ENCODE measurements around the gene NCF2. TPM values are rescaled to one million over a fixed set of nuclear protein-coding genes. Genes with fewer than 3 reads are reported as not detected.

Gene NCF2
- total RNA-seq, 1 experiment from 2014 or later: 0.10 TPM

DNA sequence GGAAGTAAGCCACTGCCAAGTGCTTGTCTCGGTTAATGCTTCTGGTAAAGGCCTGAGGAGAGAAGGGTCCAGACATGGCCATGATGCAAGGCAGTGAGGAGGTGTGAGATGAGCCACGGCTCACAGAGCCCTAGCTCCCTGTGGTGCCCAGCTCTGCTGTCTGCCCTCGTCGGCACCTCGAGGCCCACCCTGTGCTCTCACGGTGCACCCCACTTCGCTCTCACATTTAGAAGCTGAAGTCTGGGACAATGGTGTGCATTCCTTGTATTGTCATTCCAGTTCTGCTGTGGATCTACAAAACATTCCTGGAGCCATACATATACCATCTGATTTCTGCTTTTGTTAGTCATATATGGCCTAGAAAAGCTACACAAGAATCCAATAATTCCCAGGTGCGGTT, 3.3 kb downstream of the NCF2 start:
- in situ Hi-C loops (cut with HindIII; ENCODE audit: low pct_unique_long_range_greater_than_20kb, low sequenced_read_pairs) (no loop called here), intact Hi-C loops (cut with micrococcal nuclease; ENCODE audit: unreplicated experiment) (no loop called here)
- Histone ChIP-seq H3K27ac (ENCODE audit: low read length) (no peak overlapping the region), H3K4me3 (ENCODE audit: low read depth in 2 of 2, low read length in 2 of 2) (no peak overlapping the region), H3K9me3 (ENCODE audit: control insufficient read depth, insufficient read depth, low read depth, low read length) (no peaks in the 10 kb centered on the region), H3K36me3 (ENCODE audit: control insufficient read depth, insufficient read depth, low read length) (no peaks in the 10 kb centered on the region), H3K4me1 (ENCODE audit: control insufficient read depth, insufficient read depth, low read length) (no peaks in the 10 kb centered on the region), H3K27me3 (ENCODE audit: control insufficient read depth, insufficient read depth, low read length) (no peaks in the 10 kb centered on the region)
- ATAC-seq (no peak), DNase-seq (ENCODE audit: low read depth, low spot score) (no peak)
- ChIA-PET POLR2A (no interaction called here), CTCF (no interaction called here)
- no TSS peak for BruUV-seq (replicated peaks)
- TF ChIP-seq, protein P1, sequence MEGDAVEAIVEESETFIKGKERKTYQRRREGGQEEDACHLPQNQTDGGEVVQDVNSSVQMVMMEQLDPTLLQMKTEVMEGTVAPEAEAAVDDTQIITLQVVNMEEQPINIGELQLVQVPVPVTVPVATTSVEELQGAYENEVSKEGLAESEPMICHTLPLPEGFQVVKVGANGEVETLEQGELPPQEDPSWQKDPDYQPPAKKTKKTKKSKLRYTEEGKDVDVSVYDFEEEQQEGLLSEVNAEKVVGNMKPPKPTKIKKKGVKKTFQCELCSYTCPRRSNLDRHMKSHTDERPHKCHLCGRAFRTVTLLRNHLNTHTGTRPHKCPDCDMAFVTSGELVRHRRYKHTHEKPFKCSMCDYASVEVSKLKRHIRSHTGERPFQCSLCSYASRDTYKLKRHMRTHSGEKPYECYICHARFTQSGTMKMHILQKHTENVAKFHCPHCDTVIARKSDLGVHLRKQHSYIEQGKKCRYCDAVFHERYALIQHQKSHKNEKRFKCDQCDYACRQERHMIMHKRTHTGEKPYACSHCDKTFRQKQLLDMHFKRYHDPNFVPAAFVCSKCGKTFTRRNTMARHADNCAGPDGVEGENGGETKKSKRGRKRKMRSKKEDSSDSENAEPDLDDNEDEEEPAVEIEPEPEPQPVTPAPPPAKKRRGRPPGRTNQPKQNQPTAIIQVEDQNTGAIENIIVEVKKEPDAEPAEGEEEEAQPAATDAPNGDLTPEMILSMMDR (IDR thresholded peaks at IDR 0.05): no peak
- TF ChIP-seq TCF7L2 (IDR thresholded peaks at IDR 0.05; ENCODE audit: low read depth, low read length) (no peak), SIN3A (IDR thresholded peaks at IDR 0.05; ENCODE audit: borderline replicate concordance, insufficient read depth, low read depth, low read length) (no peak), POLR2AphosphoS5 (IDR thresholded peaks at IDR 0.05; ENCODE audit: low read depth, low read length) (no peak)
- TF ChIP-seq, protein P2, sequence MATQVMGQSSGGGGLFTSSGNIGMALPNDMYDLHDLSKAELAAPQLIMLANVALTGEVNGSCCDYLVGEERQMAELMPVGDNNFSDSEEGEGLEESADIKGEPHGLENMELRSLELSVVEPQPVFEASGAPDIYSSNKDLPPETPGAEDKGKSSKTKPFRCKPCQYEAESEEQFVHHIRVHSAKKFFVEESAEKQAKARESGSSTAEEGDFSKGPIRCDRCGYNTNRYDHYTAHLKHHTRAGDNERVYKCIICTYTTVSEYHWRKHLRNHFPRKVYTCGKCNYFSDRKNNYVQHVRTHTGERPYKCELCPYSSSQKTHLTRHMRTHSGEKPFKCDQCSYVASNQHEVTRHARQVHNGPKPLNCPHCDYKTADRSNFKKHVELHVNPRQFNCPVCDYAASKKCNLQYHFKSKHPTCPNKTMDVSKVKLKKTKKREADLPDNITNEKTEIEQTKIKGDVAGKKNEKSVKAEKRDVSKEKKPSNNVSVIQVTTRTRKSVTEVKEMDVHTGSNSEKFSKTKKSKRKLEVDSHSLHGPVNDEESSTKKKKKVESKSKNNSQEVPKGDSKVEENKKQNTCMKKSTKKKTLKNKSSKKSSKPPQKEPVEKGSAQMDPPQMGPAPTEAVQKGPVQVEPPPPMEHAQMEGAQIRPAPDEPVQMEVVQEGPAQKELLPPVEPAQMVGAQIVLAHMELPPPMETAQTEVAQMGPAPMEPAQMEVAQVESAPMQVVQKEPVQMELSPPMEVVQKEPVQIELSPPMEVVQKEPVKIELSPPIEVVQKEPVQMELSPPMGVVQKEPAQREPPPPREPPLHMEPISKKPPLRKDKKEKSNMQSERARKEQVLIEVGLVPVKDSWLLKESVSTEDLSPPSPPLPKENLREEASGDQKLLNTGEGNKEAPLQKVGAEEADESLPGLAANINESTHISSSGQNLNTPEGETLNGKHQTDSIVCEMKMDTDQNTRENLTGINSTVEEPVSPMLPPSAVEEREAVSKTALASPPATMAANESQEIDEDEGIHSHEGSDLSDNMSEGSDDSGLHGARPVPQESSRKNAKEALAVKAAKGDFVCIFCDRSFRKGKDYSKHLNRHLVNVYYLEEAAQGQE (IDR thresholded peaks at IDR 0.05; ENCODE audit: insufficient read depth in 1 of 2, low read depth in 2 of 2, low read length in 1 of 2): no peak

DNA sequence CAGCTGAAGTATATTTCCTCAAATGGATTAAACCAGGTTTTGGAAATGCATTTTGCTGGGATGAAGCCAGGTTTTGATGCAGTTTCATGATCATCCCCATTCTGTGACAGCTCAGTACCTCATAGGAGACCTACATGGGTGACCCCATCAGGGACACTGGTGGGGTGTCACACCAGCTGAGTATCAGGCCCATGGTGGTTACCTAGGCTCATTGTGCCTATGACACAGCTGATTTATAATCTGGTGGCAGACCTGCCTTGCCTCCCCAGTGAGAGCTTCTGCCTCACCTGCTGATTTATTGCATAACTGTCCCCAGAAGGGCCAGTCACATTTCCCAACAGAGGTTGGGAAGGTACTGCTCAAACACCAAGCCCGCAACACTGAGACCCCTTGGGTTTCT, 3.8 kb downstream of the NCF2 start:
- in situ Hi-C loops (cut with HindIII; ENCODE audit: low pct_unique_long_range_greater_than_20kb, low sequenced_read_pairs): no loop called here

More for the DNA sequence above, 3.8 kb downstream of the NCF2 start:
- DNase-seq (ENCODE audit: low read depth, low spot score) (no peak), ATAC-seq (no peak)
- H3K27me3 ChIP-seq (ENCODE audit: control insufficient read depth, insufficient read depth, low read length): no peaks in the 10 kb centered on the region
- BruUV-seq (replicated peaks): no TSS peak
- H3K9me3 ChIP-seq (ENCODE audit: control insufficient read depth, insufficient read depth, low read depth, low read length): no peaks in the 10 kb centered on the region
- no peaks in the 10 kb centered on the region for H3K4me1 ChIP-seq (ENCODE audit: control insufficient read depth, insufficient read depth, low read length)
- no peaks in the 10 kb centered on the region for H3K36me3 ChIP-seq (ENCODE audit: control insufficient read depth, insufficient read depth, low read length)
- CTCF ChIA-PET: no interaction called here
- TF ChIP-seq POLR2AphosphoS5 (IDR thresholded peaks at IDR 0.05; ENCODE audit: low read depth, low read length) (no peak), SIN3A (IDR thresholded peaks at IDR 0.05; ENCODE audit: borderline replicate concordance, insufficient read depth, low read depth, low read length) (no peak), TCF7L2 (IDR thresholded peaks at IDR 0.05; ENCODE audit: low read depth, low read length) (no peak)
- TF ChIP-seq, protein P2 (IDR thresholded peaks at IDR 0.05; ENCODE audit: insufficient read depth in 1 of 2, low read depth in 2 of 2, low read length in 1 of 2): no peak
- TF ChIP-seq, protein P1 (IDR thresholded peaks at IDR 0.05): no peak
- intact Hi-C loops (cut with micrococcal nuclease; ENCODE audit: unreplicated experiment): no loop called here
- POLR2A ChIA-PET: no interaction called here
- no peak overlapping the region for H3K4me3 ChIP-seq (ENCODE audit: low read depth in 2 of 2, low read length in 2 of 2)
- H3K27ac ChIP-seq (ENCODE audit: low read length): no peak overlapping the region

All from Panc1 (cell line).